K562 (cell line): Measurements from ENCODE around the gene CEP350. TPM values are rescaled to one million over a fixed set of nuclear protein-coding genes. Genes with fewer than 3 reads are reported as not detected.

Source experiments
- BCLAF1 ChIP-seq, 2 experiments: fragments of 450-650 bp in 1 of 2; IDR thresholded peaks; 2 replicates each; pipeline ENCODE4 v1.6.1; 2011 to 2017; ENCODE audit warnings: low read depth in 2 of 2, antibody characterized with exemption in 1 of 2, borderline replicate concordance in 1 of 2, low read length in 1 of 2, mild to moderate bottlenecking in 1 of 2, mixed read lengths in 1 of 2; ENCODE audit not compliant: control insufficient read depth in 1 of 2
- CBFA2T2 ChIP-seq: fragments of 450-650 bp; conservative IDR thresholded peaks from 2 replicates; pipeline ENCODE4 v1.6.1; 2017; ENCODE audit warnings: mild to moderate bottlenecking
- CHCHD3 ChIP-seq: fragments of 250-450 bp; sonication (Bioruptor Pico); IDR thresholded peaks from 2 replicates; pipeline ENCODE4 v2.1.2; 2022; ENCODE audit warnings: mild to moderate bottlenecking
- DNMT1 ChIP-seq: fragments of 450-650 bp; IDR thresholded peaks from 2 replicates; pipeline ENCODE4 v1.6.1; 2016; ENCODE audit warnings: antibody characterized with exemption, mild to moderate bottlenecking
- E2F8 ChIP-seq: fragments of 450-650 bp; IDR thresholded peaks from 2 replicates; pipeline ENCODE4 v1.7.1; 2018; ENCODE audit warnings: mild to moderate bottlenecking, low read depth; ENCODE audit not compliant: partially characterized antibody
- ETS1 ChIP-seq: conservative IDR thresholded peaks from 2 replicates; pipeline ENCODE4 v1.6.1; 2011; ENCODE audit warnings: low read depth, mild to moderate bottlenecking, low read length; ENCODE audit not compliant: control insufficient read depth
- FOXP1 ChIP-seq: sonication (generic); formaldehyde crosslinking; IDR thresholded peaks from 2 replicates; pipeline ENCODE4 v1.8.0; 2022; ENCODE audit warnings: mild to moderate bottlenecking, missing genetic modification reagents
- KLF16 ChIP-seq: IDR thresholded peaks from 2 replicates; pipeline ENCODE4 v1.6.1; 2016; ENCODE audit warnings: antibody characterized with exemption
- NBN ChIP-seq: fragments of 450-650 bp; IDR thresholded peaks from 2 replicates; pipeline ENCODE4 v1.6.1; 2016; ENCODE audit warnings: low read depth, mild to moderate bottlenecking
- PHF8 ChIP-seq: fragments of 200-600 bp; sonication (generic); IDR thresholded peaks from 2 replicates; pipeline ENCODE4 v1.6.1; 2012; ENCODE audit warnings: mixed run types, mild to moderate bottlenecking, inconsistent platforms, low read length, moderate library complexity, borderline replicate concordance
- RBM15 ChIP-seq: fragments of 200-400 bp; formaldehyde crosslinking; IDR thresholded peaks from 2 replicates; pipeline ENCODE4 v1.6.1; 2018; ENCODE audit warnings: mild to moderate bottlenecking, low read length, moderate library complexity; ENCODE audit not compliant: insufficient read depth
- SMC3 ChIP-seq: conservative IDR thresholded peaks from 2 replicates; pipeline ENCODE4 v1.6.1; 2011; ENCODE audit warnings: low read depth, low read length, improper control_type of control experiment; ENCODE audit not compliant: insufficient read depth
- SNIP1 ChIP-seq: fragments of 450-650 bp; IDR thresholded peaks from 2 replicates; pipeline ENCODE4 v1.7.1; 2017; ENCODE audit warnings: low read depth, mild to moderate bottlenecking
- STAG1 ChIP-seq: sonication (generic); formaldehyde crosslinking; IDR thresholded peaks from 2 replicates; pipeline ENCODE4 v1.5.0; 2020; ENCODE audit warnings: missing genetic modification reagents, borderline replicate concordance
- SUPT5H ChIP-seq: fragments of 450-650 bp; IDR thresholded peaks from 2 replicates; pipeline ENCODE4 v1.6.1; 2016
- ZBTB7A ChIP-seq: IDR thresholded peaks from 2 replicates; pipeline ENCODE4 v1.6.1; 2011; ENCODE audit warnings: low read depth, mild to moderate bottlenecking, low read length, moderate library complexity, borderline replicate concordance; ENCODE audit not compliant: control insufficient read depth
- ZNF146 ChIP-seq: IDR thresholded peaks from one replicate; pipeline ENCODE4 v1.6.1; 2018; ENCODE audit warnings: missing compliant biosample characterization; ENCODE audit not compliant: unreplicated experiment
- ZNF561 ChIP-seq: fragments of 450-650 bp; formaldehyde crosslinking; conservative IDR thresholded peaks from 2 replicates; pipeline ENCODE4 v1.4.0; 2020; ENCODE audit warnings: mild to moderate bottlenecking, moderate library complexity
- ZNF644 ChIP-seq: fragments of 200-800 bp; sonication (Bioruptor generic); IDR thresholded peaks from 2 replicates; pipeline ENCODE4 v1.6.1; 2016; ENCODE audit warnings: low read depth, missing genetic modification characterization, missing compliant biosample characterization
- ZNF695 ChIP-seq: fragments of 450-650 bp; formaldehyde crosslinking; IDR thresholded peaks from 2 replicates; pipeline ENCODE4 v1.4.0; 2020; ENCODE audit warnings: mild to moderate bottlenecking, moderate library complexity
- ZNF780A ChIP-seq: fragments of 250-450 bp; sonication (Bioruptor Pico); IDR thresholded peaks from 2 replicates; pipeline ENCODE4 v1.5.0; 2021; ENCODE audit warnings: mild to moderate bottlenecking
- polyA plus RNA-seq, 8 experiments: library from polyadenylated mRNA; depleted of rRNA in 4 of 8; stranded (reverse) in 5 of 8; unstranded in 3 of 8; fragments of >200 nt; fragmentation: Nextera tagmentation in 2 of 8; fragmentation: Illumina TruSeq in 1 of 8; extraction: Ambion mirVana in 2 of 8; extraction: Trizol in 1 of 8; gene quantifications; 2 replicates each; pipeline versions ENCODE4 v1.2.1 to v1.2.3, GENCODE V29; 2011 to 2014; ENCODE audit warnings: inconsistent platforms in 1 of 8, missing spikeins in 1 of 8
- total RNA-seq, 7 experiments: library from RNA; depleted of rRNA in 6 of 7; stranded (reverse); fragments of >200 nt in 6 of 7; fragmentation: Illumina TruSeq in 2 of 7; extraction: Trizol in 2 of 7; gene quantifications; 2 replicates each; pipeline versions ENCODE4 v1.2.1 to v1.2.3, GENCODE V29; 2011 to 2021; ENCODE audit warnings: low replicate concordance in 1 of 7

CEP350 gene
- total and polyA plus RNA-seq, 9 of the 15 experiments (the other 6 are each of a cell fraction or from before 2014, with no cell fraction given), result 8.3 to 64.3 (median 28.0) TPM

- TF ChIP-seq RBM15 (no peak), ETS1 (peak; percentile 86), ZNF146 (CRISPR knock-in tag) (no peak), ZBTB7A (no peak), FOXP1 (CRISPR knock-in tag) (peak; percentile 42), ZNF695 (CRISPR knock-in tag) (no peak), SNIP1 (no peak), ZNF780A (CRISPR knock-in tag) (no peak), PHF8 (peak; percentile 95; the same call in 1 of the 2 replicates), ZNF644 (peak; percentile 72; the same call in 1 of the 2 replicates), KLF16 (no peak), NBN (0 out of 2 replicates have a peak, but pooled peaks have one; percentile 14), CHCHD3 (CRISPR knock-in tag) (no peak), SMC3 (no peak), DNMT1 (no peak), ZNF561 (CRISPR knock-in tag) (no peak), SUPT5H (peak; percentile 98), E2F8 (no peak), STAG1 (CRISPR knock-in tag) (no peak), BCLAF1 (IDR thresholded peaks at IDR 0.05; ENCODE audit: borderline replicate concordance in 1 of 2, control insufficient read depth in 1 of 2, low read depth in 2 of 2, low read length in 1 of 2) (0 out of 4 replicates have a peak, but pooled peaks of 1 of the 2 experiments have one; percentile 81), CBFA2T2 (no peak)
These were observed at the start of gene CEP350 (continued) for GRCh38 chr1:179954493-179955286.
